Gastroesophageal sphincter (tissue), 4 donors: ENCODE data around the gene SESN2. TPM values are rescaled to one million over a fixed set of nuclear protein-coding genes. Genes with fewer than 3 reads are reported as not detected.

Experiments used
- ATAC-seq: fragments of 150-250 bp; one replicate; pipeline ENCODE4 v1.9.1; 2016; ENCODE audit warnings: mild to moderate bottlenecking, moderate library complexity
- H3K27ac ChIP-seq, 4 donors: fragments of 200-600 bp; sonication (generic) in 3 of 4; 1 replicate in 3 of 4; 2 replicates in 1 of 4; pipeline ENCODE4 v1.5.1; 2016 to 2019
- H3K27me3 ChIP-seq: fragments of 200-600 bp; sonication (generic); one replicate; pipeline ENCODE4 v1.5.1; 2019
- H3K36me3 ChIP-seq, 2 donors: fragments of 200-600 bp; sonication (generic); one replicate each; pipeline ENCODE4 v1.5.1; 2019; ENCODE audit warnings: control low read depth in 1 of 2
- H3K4me1 ChIP-seq, 3 donors: fragments of 200-600 bp; sonication (generic); 1 replicate in 2 of 3; 2 replicates in 1 of 3; pipeline ENCODE4 v1.5.1; 2016 to 2019; ENCODE audit warnings: control low read depth in 2 of 3
- H3K4me3 ChIP-seq, 2 donors: fragments of 200-600 bp; sonication (generic); one replicate each; pipeline ENCODE4 v1.5.1; 2019; ENCODE audit warnings: mild to moderate bottlenecking in 1 of 2, moderate library complexity in 1 of 2
- H3K9me3 ChIP-seq, 3 donors: fragments of 200-600 bp; sonication (generic); one replicate each; pipeline ENCODE4 v1.5.1; 2017 to 2019; ENCODE audit warnings: control low read depth in 2 of 3
- EP300 ChIP-seq: sonication (generic); formaldehyde crosslinking; IDR thresholded peaks from one replicate; pipeline ENCODE4 v1.6.1; 2017; ENCODE audit warnings: antibody characterized with exemption, mild to moderate bottlenecking
- POLR2A ChIP-seq, 2 donors: fragments of 450-650 bp; IDR thresholded peaks; one replicate each; pipeline ENCODE4 v1.6.1; 2017; ENCODE audit warnings: antibody characterized with exemption in 2 of 2, mild to moderate bottlenecking in 2 of 2, moderate library complexity in 1 of 2
- POLR2AphosphoS5 ChIP-seq: sonication (generic); formaldehyde crosslinking; IDR thresholded peaks from one replicate; pipeline ENCODE4 v1.6.1; 2017; ENCODE audit warnings: antibody characterized with exemption
- WGBS, 2 donors: methylation state at CpG; one replicate each; pipeline ENCODE4 v1.1.5; 2018; ENCODE audit warnings: low coverage in 1 of 2; 5-methylcytosine and 5-hydroxymethylcytosine counted together
- total RNA-seq, 4 donors: library from RNA; depleted of rRNA; stranded (reverse); fragments of >200 nt; gene quantifications; one replicate each; pipeline ENCODE4 v1.1.0, GENCODE V29; 2016
- TF ChIP-seq, protein P1 (sequence below), 4 experiments: fragments of 200-600 bp in 2 of 4; fragments of 450-650 bp in 2 of 4; sonication (generic) in 1 of 4; IDR thresholded peaks; one replicate each; pipeline ENCODE4 v1.5.1; 2017 to 2019; ENCODE audit warnings: antibody characterized with exemption in 4 of 4, mild to moderate bottlenecking in 2 of 4, moderate library complexity in 2 of 4

Gene SESN2
- total RNA-seq, 4 donors from 2014 or later: 7.7 to 10.0 (median 8.3) TPM

DNA sequence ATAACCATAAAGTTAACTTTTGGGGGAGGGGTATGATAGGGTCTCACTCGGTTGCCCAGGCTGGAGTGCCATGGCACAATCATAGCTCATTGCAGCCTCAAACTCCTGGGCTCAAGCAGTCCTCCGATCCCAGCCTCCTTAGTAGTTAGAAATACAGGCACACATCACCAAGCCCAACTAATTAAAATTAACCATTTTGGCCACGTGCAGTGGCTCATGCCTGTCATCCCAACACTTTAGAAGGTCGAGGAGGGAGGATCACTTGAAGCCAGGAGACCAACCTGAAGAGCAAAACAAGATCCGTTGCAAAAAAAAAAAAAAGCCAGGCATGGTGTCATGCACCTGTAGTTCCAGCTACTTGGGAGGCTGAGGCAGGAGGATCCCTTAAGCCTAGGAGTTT, 42.9 kb downstream of the SESN2 start:
- no peaks in the 10 kb centered on the region for H3K36me3 ChIP-seq
- no peaks in the 10 kb centered on the region for H3K4me1 ChIP-seq
- WGBS, 2 donors: 54 to 55% methylated on average over 3 to 5 of the region's 5 CpGs
- TF ChIP-seq EP300: no peak
- no peak for TF ChIP-seq POLR2AphosphoS5
- no peak for TF ChIP-seq POLR2A (IDR thresholded peaks at IDR 0.05)
- TF ChIP-seq, protein P1, sequence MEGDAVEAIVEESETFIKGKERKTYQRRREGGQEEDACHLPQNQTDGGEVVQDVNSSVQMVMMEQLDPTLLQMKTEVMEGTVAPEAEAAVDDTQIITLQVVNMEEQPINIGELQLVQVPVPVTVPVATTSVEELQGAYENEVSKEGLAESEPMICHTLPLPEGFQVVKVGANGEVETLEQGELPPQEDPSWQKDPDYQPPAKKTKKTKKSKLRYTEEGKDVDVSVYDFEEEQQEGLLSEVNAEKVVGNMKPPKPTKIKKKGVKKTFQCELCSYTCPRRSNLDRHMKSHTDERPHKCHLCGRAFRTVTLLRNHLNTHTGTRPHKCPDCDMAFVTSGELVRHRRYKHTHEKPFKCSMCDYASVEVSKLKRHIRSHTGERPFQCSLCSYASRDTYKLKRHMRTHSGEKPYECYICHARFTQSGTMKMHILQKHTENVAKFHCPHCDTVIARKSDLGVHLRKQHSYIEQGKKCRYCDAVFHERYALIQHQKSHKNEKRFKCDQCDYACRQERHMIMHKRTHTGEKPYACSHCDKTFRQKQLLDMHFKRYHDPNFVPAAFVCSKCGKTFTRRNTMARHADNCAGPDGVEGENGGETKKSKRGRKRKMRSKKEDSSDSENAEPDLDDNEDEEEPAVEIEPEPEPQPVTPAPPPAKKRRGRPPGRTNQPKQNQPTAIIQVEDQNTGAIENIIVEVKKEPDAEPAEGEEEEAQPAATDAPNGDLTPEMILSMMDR (IDR thresholded peaks at IDR 0.05): no peak
- no peak for ATAC-seq
- H3K27ac ChIP-seq: no peak overlapping the region
- no peak overlapping the region for H3K4me3 ChIP-seq
- peaks cover 15% of the 10 kb centered on the region for H3K27me3 ChIP-seq
- no peaks in the 10 kb centered on the region for H3K9me3 ChIP-seq

DNA sequence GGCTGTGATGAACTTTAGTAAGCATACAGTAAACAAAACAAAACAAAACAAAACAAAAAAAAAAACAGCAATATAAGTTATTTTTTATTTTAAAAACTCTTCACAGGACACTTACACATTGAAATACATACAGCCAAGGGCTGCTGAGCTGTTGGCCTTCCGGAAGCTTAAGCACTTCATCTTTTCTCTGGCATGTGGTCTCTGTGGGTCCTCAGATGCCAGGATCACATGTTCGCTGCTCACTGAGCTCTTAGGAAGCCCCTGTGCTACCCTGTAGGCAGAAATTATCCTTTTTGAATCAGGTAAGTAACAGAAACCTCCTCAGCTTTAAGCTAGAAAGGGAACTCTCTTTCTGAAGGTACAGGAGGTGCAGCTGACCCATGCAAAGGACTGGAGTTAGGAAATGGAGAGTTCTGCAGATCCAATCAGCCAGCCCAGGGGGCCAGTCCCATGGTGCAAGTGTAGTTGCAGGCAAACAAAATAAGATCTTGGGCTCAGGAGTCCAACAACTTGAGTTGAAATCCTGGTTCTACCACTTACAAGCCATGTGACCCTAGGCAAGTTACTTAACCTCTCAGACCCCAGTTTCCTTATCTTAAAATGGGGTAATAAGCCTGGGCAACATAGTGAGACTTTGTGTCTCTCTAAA, 47.1 kb downstream of the SESN2 start:
- TF ChIP-seq EP300 (no peak), POLR2A (IDR thresholded peaks at IDR 0.05) (no peak), POLR2AphosphoS5 (no peak)
- TF ChIP-seq, protein P1 (IDR thresholded peaks at IDR 0.05): no peak
- WGBS, 2 donors: 44 to 66% methylated on average over 2 of the region's 2 CpGs
- H3K9me3 ChIP-seq: no peaks in the 10 kb centered on the region
- peaks cover 29% of the 10 kb centered on the region for H3K27me3 ChIP-seq
- H3K4me1 ChIP-seq: no peaks in the 10 kb centered on the region
- no peak overlapping the region for H3K4me3 ChIP-seq
- no peak for ATAC-seq
- no peaks in the 10 kb centered on the region for H3K36me3 ChIP-seq
- no peak overlapping the region for H3K27ac ChIP-seq

DNA sequence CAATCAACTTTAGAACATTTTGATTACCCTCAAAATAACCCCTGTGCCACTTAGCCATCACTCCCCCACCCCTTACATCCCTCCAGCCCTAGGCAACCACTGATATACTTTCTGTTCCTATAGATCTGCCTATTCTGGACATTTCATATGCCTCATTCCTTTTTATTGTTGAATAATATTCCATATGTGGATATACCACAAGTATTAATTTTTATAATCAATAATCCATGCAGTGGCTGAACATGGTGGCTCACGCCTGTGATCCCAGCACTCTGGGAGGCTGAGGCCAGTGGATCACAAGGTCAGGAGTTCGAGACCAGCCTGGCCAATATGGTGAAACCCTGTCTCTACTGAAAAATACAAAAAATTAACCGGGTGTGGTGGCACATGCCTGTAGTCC, 49.4 kb downstream of the SESN2 start:
- H3K27me3 ChIP-seq: peaks cover 29% of the 10 kb centered on the region
- H3K27ac ChIP-seq: no peak overlapping the region
- 100% methylated on average over 1 of the region's 3 CpGs; no CpG with 5 or more reads in 1 of the 2 donors for WGBS, 2 donors
- H3K9me3 ChIP-seq: no peaks in the 10 kb centered on the region
- no peak overlapping the region for H3K4me3 ChIP-seq
- no peaks in the 10 kb centered on the region for H3K36me3 ChIP-seq
- TF ChIP-seq POLR2A (IDR thresholded peaks at IDR 0.05) (no peak), POLR2AphosphoS5 (no peak), EP300 (no peak)
- TF ChIP-seq, protein P1 (IDR thresholded peaks at IDR 0.05): no peak
- ATAC-seq: no peak
- H3K4me1 ChIP-seq: no peaks in the 10 kb centered on the region

DNA sequence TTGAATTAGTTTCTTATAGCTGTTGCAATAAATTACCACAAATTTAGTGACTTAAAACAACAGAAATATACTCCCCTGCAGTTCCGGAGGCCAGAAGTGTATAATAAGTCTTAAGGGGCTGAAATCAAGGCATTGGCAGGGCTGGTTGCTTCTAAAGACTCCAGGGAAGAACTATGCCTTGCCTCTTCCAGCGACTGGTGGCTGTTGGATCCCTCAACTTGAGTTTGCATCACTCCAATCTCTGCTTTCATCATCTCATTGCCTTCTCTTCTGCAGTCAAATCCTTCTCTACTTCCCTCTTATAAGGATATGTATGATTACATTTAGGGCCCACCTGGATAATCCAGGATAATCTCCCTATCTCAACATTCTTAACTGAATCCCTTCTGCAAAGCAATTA, 50.4 kb downstream of the SESN2 start:
- WGBS, 2 donors: 73 to 94% methylated on average over 2 of the region's 2 CpGs
- Histone ChIP-seq H3K36me3 (no peaks in the 10 kb centered on the region), H3K4me3 (no peak overlapping the region), H3K27ac (no peak overlapping the region), H3K9me3 (no peaks in the 10 kb centered on the region), H3K4me1 (no peaks in the 10 kb centered on the region), H3K27me3 (peaks cover 29% of the 10 kb centered on the region)
- ATAC-seq: no peak
- no peak for TF ChIP-seq EP300
- TF ChIP-seq POLR2AphosphoS5: no peak
- TF ChIP-seq POLR2A (IDR thresholded peaks at IDR 0.05): no peak
- TF ChIP-seq, protein P1 (IDR thresholded peaks at IDR 0.05): no peak

DNA sequence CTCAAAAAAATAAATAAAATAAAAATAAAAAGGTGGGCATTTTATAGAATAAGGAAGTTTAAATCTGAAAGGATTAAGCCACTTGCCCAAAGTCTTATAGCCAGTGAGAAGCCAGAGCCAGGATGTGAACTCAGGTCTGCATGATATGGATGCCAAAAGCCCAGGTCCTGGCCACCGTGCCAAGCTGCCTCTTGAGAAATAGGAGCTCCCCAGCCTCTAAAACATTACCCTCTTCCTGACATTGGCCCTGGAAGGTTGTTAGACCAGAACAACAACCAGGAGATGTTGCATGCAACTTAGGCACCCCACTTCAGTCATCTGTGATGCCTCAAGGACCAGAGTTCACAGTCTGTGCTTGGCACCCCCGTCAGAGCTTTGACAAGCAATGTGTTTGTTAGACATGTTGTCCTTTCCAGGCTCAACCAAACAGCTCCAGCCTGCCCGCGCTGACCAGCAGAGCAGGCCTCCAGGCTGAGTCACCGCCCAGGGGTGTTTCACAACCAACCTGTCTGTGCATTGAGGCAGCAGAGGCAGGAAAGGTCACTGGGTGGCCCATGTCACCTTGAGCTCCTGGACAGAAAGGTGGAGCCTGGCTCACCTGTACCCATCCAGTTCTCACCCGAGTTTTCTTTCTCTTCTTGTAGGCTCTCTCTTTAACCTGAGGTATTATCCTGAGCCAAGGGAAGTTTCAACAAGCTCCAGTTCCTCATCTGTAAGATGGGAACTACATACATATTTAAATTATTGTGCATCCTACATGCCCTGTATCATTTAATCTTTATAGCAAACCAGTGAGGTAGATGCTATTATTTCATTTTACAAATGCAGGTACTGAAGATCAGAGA, 54.6 kb downstream of the SESN2 start:
- Histone ChIP-seq H3K9me3 (no peaks in the 10 kb centered on the region), H3K27me3 (peaks cover 26% of the 10 kb centered on the region), H3K4me1 (no peaks in the 10 kb centered on the region), H3K27ac (no peak overlapping the region), H3K4me3 (no peak overlapping the region), H3K36me3 (no peaks in the 10 kb centered on the region)
- ATAC-seq: no peak
- 57 to 75% methylated on average over 1 to 4 of the region's 6 CpGs for WGBS, 2 donors
- TF ChIP-seq POLR2A (IDR thresholded peaks at IDR 0.05) (no peak), POLR2AphosphoS5 (no peak), EP300 (no peak)
- TF ChIP-seq, protein P1 (IDR thresholded peaks at IDR 0.05): no peak
